Astrocyte of the spinal cord (primary cell): ENCODE results near the gene PARD3B.
A peak's percentile ranks its signal among the peaks of the same experiment; 100 is the strongest.
"Not testable (repeated sequence)": the region's sequence is repeated elsewhere in the genome, so short reads cannot be mapped to it uniquely, and the experiment has no call there.

Experiments
- DNase-seq: peaks from one replicate; pipeline ENCODE4 v3.0.0; 2011; ENCODE audit warnings: low read depth, low spot score
- H3K4me3 ChIP-seq: 2 replicates; pipeline ENCODE4 v1.5.1; 2011; ENCODE audit warnings: low read depth, mild to moderate bottlenecking, low read length, moderate library complexity
- CTCF ChIP-seq: IDR thresholded peaks from 2 replicates; pipeline ENCODE4 v1.5.1; 2012; ENCODE audit warnings: low read depth, mild to moderate bottlenecking, low read length, inconsistent platforms
- in situ Hi-C: cut with HindIII; loops from 2 replicates; pipeline ENCODE4 v1.10.0; 2017; ENCODE audit warnings: low sequenced_read_pairs

PARD3B gene

GRCh38 chr2:204550751-204551511 is 5.7 kb downstream of the PARD3B start:
- in situ Hi-C loops = no loop called here
- DNase-seq = peak; percentile 62
- no peak overlapping the region for H3K4me3 ChIP-seq
- no peak for TF ChIP-seq CTCF

GRCh38 chr2:204551512-204551863 is 6.2 kb downstream of the PARD3B start:
- H3K4me3 ChIP-seq = no peak overlapping the region
- in situ Hi-C loops = no loop called here
- TF ChIP-seq CTCF = no peak
- no peak for DNase-seq

DNA sequence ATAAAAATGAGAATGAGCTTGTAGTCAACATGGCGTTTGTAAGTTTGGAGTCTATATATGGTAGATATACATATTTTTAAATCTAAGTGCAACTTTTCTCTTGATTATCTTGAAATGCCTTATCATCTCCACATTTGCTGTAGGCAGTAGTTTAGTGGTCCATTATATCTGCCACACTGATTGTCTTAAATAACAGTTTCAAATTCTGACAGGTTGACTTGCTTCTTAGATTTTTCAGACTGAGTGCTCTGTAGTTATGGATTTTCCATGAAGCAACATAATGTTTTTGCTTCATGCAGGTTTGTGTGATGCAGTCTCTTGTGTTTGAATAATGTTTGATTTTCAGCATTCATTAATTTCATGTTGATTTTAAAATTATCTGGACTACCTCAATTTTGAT is 12.3 kb downstream of the PARD3B start:
- in situ Hi-C loops = no loop called here
- no peak overlapping the region for H3K4me3 ChIP-seq
- DNase-seq = no peak
- TF ChIP-seq CTCF = no peak

- H3K4me3 ChIP-seq, in situ Hi-C loops, DNase-seq: not testable (repeated sequence)
Observed at GRCh38 chr2:204559358-204559757, 14.1 kb downstream of the PARD3B start.

DNA sequence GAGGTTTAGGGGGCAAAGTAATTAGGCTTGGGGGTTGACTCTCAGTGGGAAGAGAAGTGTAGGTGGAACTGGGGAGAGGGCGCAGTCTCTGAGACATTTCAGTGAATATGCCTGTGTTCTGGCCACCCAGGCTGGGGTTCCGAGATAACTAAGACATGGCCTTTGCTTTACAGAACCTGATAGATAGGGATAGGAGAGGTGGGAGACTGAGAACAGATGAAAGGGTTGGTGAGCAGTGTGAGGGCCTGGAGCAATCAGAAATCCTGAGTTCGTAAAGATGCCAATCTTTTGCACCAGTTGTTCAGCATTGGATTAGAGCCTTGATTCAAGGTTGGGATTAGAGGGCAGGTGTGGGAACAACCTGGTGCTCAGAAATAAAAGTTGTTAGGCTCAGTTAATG is 15.6 kb downstream of the PARD3B start:
- no peak overlapping the region for H3K4me3 ChIP-seq
- in situ Hi-C loops = no loop called here
- no peak for TF ChIP-seq CTCF
- no peak for DNase-seq

GRCh38 chr2:204561771-204562170 is 16.5 kb downstream of the PARD3B start:
- no peak overlapping the region for H3K4me3 ChIP-seq
- no peak for DNase-seq
- no peak for TF ChIP-seq CTCF
- in situ Hi-C loops = no loop called here

DNA sequence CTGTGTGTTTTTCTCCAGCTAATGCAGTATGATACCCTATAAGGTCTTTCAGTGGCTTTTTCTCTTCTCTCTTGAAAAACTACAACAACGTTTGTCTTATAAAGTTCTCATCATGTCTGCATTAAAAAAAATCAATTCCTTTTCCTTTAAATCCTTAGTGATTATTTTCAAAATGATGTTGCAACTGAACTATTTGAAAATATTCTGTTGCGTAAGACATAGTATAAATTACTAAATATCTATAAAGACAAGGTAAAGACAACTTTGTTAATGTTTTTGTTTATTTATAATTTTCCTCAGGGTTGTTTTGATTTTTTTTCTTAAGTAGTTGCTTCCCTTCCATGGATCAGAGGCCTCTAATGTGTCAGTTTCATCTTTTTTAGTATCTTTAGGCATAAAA is 21.2 kb downstream of the PARD3B start:
- in situ Hi-C loops = no loop called here
- no peak for DNase-seq
- no peak for TF ChIP-seq CTCF
- H3K4me3 ChIP-seq = no peak overlapping the region
